Fibroblast of lung (primary cell): Measurements from ENCODE around the gene DOCK3.

Experiments used
- EZH2 ChIP-seq: IDR thresholded peaks from 2 replicates; pipeline ENCODE4 v1.5.1; 2012; ENCODE audit warnings: low read length, control low read depth, mild to moderate bottlenecking; ENCODE audit errors: missing control alignments
- TF ChIP-seq, protein P1 (sequence below), 2 donors: IDR thresholded peaks in 1 of 2; conservative IDR thresholded peaks in 1 of 2; 1 replicate in 1 of 2; 2 replicates in 1 of 2; pipeline ENCODE4 v1.5.1; 2011 to 2012; ENCODE audit warnings: low read length in 2 of 2, control low read depth in 1 of 2, inconsistent platforms in 1 of 2, low read depth in 1 of 2, mild to moderate bottlenecking in 1 of 2

DNA sequence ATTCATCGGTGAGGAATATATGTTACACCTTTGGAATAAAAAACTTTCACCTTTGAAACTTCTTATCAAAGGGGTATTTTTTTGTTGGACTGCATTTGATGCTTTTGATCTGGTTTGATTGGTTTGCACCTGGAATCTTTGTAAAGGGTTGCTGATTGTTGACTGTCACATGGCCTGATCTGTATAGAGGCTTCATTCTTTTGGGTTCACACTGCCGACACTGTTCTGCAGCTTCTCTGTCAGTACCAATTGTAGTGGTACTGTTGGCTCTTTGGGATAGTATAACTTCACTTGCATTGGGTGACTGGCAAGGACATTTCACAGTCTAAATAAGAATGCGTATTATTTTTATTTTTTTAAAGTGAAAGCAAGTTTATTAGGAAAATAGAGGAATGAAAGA, 155.7 kb downstream of the DOCK3 start:
- TF ChIP-seq, protein P1, sequence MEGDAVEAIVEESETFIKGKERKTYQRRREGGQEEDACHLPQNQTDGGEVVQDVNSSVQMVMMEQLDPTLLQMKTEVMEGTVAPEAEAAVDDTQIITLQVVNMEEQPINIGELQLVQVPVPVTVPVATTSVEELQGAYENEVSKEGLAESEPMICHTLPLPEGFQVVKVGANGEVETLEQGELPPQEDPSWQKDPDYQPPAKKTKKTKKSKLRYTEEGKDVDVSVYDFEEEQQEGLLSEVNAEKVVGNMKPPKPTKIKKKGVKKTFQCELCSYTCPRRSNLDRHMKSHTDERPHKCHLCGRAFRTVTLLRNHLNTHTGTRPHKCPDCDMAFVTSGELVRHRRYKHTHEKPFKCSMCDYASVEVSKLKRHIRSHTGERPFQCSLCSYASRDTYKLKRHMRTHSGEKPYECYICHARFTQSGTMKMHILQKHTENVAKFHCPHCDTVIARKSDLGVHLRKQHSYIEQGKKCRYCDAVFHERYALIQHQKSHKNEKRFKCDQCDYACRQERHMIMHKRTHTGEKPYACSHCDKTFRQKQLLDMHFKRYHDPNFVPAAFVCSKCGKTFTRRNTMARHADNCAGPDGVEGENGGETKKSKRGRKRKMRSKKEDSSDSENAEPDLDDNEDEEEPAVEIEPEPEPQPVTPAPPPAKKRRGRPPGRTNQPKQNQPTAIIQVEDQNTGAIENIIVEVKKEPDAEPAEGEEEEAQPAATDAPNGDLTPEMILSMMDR (conservative IDR thresholded peaks at IDR 0.05 in 1 of 2, IDR thresholded peaks at IDR 0.05 in 1 of 2; ENCODE audit: low read depth in 1 of 2, low read length in 2 of 2), result no peak
- TF ChIP-seq EZH2, result no peak
